HL-60 (cell line): ENCODE data around the gene AOPEP.

Experiments
- DNase-seq, 2 experiments: peaks; one replicate each; pipeline ENCODE4 v3.0.0-alpha.2; 2010 to 2020; ENCODE audit warnings: low read depth in 1 of 2, low spot score in 1 of 2
- H3K27ac ChIP-seq: fragments of 250-450 bp; sonication (Bioruptor Pico); replicated peaks from 2 replicates; pipeline ENCODE4 v1.5.1; 2020; ENCODE audit warnings: mild to moderate bottlenecking, moderate library complexity
- H3K27me3 ChIP-seq: fragments of 250-450 bp; sonication (Bioruptor Pico); 2 replicates; pipeline ENCODE4 v1.5.1; 2021; ENCODE audit warnings: mild to moderate bottlenecking, moderate library complexity; ENCODE audit not compliant: insufficient read depth, poor library complexity, severe bottlenecking
- H3K4me3 ChIP-seq: replicated peaks from 2 replicates; pipeline ENCODE4 v1.5.1; 2011; ENCODE audit warnings: mild to moderate bottlenecking, control low read depth, low read length; ENCODE audit not compliant: insufficient read depth
- GABPA ChIP-seq: IDR thresholded peaks from 2 replicates; pipeline ENCODE4 v1.6.1; 2012; ENCODE audit warnings: low read depth
- POLR2AphosphoS5 ChIP-seq: IDR thresholded peaks from 2 replicates; pipeline ENCODE4 v1.6.1; 2012; ENCODE audit warnings: low read depth
- SPI1 ChIP-seq: IDR thresholded peaks from 2 replicates; pipeline ENCODE4 v1.6.1; 2012; ENCODE audit warnings: low read depth, mild to moderate bottlenecking, borderline replicate concordance
- TF ChIP-seq, protein P1 (sequence below): IDR thresholded peaks from one replicate; pipeline ENCODE4 v1.5.1; 2011; ENCODE audit warnings: low read length, control low read depth, inconsistent platforms; ENCODE audit not compliant: insufficient read depth
- TF ChIP-seq, protein P2 (sequence below): IDR thresholded peaks from 2 replicates; pipeline ENCODE4 v1.6.1; 2012; ENCODE audit warnings: low read depth; ENCODE audit not compliant: insufficient replicate concordance

AOPEP gene

GRCh38 chr9:94741866-94742265 lies 15.4 kb downstream of the AOPEP start:
- DNase-seq, result no peak
- TF ChIP-seq, protein P1, sequence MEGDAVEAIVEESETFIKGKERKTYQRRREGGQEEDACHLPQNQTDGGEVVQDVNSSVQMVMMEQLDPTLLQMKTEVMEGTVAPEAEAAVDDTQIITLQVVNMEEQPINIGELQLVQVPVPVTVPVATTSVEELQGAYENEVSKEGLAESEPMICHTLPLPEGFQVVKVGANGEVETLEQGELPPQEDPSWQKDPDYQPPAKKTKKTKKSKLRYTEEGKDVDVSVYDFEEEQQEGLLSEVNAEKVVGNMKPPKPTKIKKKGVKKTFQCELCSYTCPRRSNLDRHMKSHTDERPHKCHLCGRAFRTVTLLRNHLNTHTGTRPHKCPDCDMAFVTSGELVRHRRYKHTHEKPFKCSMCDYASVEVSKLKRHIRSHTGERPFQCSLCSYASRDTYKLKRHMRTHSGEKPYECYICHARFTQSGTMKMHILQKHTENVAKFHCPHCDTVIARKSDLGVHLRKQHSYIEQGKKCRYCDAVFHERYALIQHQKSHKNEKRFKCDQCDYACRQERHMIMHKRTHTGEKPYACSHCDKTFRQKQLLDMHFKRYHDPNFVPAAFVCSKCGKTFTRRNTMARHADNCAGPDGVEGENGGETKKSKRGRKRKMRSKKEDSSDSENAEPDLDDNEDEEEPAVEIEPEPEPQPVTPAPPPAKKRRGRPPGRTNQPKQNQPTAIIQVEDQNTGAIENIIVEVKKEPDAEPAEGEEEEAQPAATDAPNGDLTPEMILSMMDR, result no peak
- TF ChIP-seq, protein P2, sequence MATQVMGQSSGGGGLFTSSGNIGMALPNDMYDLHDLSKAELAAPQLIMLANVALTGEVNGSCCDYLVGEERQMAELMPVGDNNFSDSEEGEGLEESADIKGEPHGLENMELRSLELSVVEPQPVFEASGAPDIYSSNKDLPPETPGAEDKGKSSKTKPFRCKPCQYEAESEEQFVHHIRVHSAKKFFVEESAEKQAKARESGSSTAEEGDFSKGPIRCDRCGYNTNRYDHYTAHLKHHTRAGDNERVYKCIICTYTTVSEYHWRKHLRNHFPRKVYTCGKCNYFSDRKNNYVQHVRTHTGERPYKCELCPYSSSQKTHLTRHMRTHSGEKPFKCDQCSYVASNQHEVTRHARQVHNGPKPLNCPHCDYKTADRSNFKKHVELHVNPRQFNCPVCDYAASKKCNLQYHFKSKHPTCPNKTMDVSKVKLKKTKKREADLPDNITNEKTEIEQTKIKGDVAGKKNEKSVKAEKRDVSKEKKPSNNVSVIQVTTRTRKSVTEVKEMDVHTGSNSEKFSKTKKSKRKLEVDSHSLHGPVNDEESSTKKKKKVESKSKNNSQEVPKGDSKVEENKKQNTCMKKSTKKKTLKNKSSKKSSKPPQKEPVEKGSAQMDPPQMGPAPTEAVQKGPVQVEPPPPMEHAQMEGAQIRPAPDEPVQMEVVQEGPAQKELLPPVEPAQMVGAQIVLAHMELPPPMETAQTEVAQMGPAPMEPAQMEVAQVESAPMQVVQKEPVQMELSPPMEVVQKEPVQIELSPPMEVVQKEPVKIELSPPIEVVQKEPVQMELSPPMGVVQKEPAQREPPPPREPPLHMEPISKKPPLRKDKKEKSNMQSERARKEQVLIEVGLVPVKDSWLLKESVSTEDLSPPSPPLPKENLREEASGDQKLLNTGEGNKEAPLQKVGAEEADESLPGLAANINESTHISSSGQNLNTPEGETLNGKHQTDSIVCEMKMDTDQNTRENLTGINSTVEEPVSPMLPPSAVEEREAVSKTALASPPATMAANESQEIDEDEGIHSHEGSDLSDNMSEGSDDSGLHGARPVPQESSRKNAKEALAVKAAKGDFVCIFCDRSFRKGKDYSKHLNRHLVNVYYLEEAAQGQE, result no peak
- TF ChIP-seq POLR2AphosphoS5 (no peak), GABPA (no peak), SPI1 (no peak)
- no peaks in the 10 kb centered on the region for H3K27me3 ChIP-seq
- H3K4me3 ChIP-seq, result no peak overlapping the region
- H3K27ac ChIP-seq, result no peak overlapping the region

- Histone ChIP-seq H3K27me3 (no peaks in the 10 kb centered on the region), H3K4me3 (no peak overlapping the region), H3K27ac (no peak overlapping the region)
- no peak for DNase-seq
- TF ChIP-seq, protein P1, result no peak
- TF ChIP-seq GABPA (no peak), POLR2AphosphoS5 (no peak), SPI1 (no peak)
- TF ChIP-seq, protein P2, result no peak
Observed at GRCh38 chr9:94743035-94743954, 16.8 kb downstream of the AOPEP start.

- no peaks in the 10 kb centered on the region for H3K27me3 ChIP-seq
- no peak overlapping the region for H3K27ac ChIP-seq
- DNase-seq, result no peak
- TF ChIP-seq, protein P2, result no peak
- TF ChIP-seq SPI1 (no peak), GABPA (no peak), POLR2AphosphoS5 (no peak)
- TF ChIP-seq, protein P1, result no peak
- no peak overlapping the region for H3K4me3 ChIP-seq
Observed at GRCh38 chr9:94745806-94746540, 19.5 kb downstream of the AOPEP start.
